Esophagus muscularis mucosa (tissue), 4 donors: ENCODE data around the gene ZNF394. TPM values are rescaled to one million over a fixed set of nuclear protein-coding genes. Genes with fewer than 3 reads are reported as not detected.

ENCODE experiments used
- DNase-seq: peaks from one replicate; pipeline ENCODE4 v3.0.0-alpha.2; 2017; ENCODE audit errors: extremely low spot score
- H3K27ac ChIP-seq, 4 donors: fragments of 200-600 bp; sonication (generic); replicated peaks in 1 of 4; 1 replicate in 3 of 4; 2 replicates in 1 of 4; pipeline ENCODE4 v1.5.1; 2016 to 2019; ENCODE audit warnings: mild to moderate bottlenecking in 1 of 4
- H3K27me3 ChIP-seq, 4 donors: fragments of 200-600 bp; sonication (generic); one replicate each; pipeline versions ENCODE4 v1.5.1 to v1.6.0; 2016 to 2019
- H3K36me3 ChIP-seq, 4 donors: fragments of 200-600 bp; sonication (generic); one replicate each; pipeline ENCODE4 v1.5.1; 2016 to 2019
- H3K4me1 ChIP-seq, 4 donors: fragments of 200-600 bp; sonication (generic); one replicate each; pipeline ENCODE4 v1.5.1; 2016 to 2019
- H3K4me3 ChIP-seq, 4 donors: fragments of 200-600 bp; sonication (generic); 1 replicate in 2 of 4; 2 replicates in 2 of 4; pipeline ENCODE4 v1.5.1; 2016 to 2019; ENCODE audit warnings: mild to moderate bottlenecking in 4 of 4, moderate library complexity in 1 of 4
- H3K9me3 ChIP-seq, 4 donors: fragments of 200-600 bp; sonication (generic); 1 replicate in 3 of 4; 2 replicates in 1 of 4; pipeline ENCODE4 v1.5.1; 2016 to 2019
- CTCF ChIP-seq, 3 experiments: fragments of 200-600 bp in 2 of 3; fragments of 450-650 bp in 1 of 3; sonication (generic) in 2 of 3; IDR thresholded peaks; one replicate each; pipeline ENCODE4 v1.5.1; 2017 to 2019; ENCODE audit warnings: antibody characterized with exemption in 3 of 3, mild to moderate bottlenecking in 2 of 3, moderate library complexity in 1 of 3
- EP300 ChIP-seq: sonication (generic); formaldehyde crosslinking; IDR thresholded peaks from one replicate; pipeline ENCODE4 v1.6.1; 2017; ENCODE audit warnings: antibody characterized with exemption
- POLR2A ChIP-seq: fragments of 450-650 bp; IDR thresholded peaks from one replicate; pipeline ENCODE4 v1.6.1; 2017; ENCODE audit warnings: antibody characterized with exemption, moderate library complexity, mild to moderate bottlenecking, low read depth
- POLR2AphosphoS5 ChIP-seq, 2 donors: sonication (generic); formaldehyde crosslinking; IDR thresholded peaks; one replicate each; pipeline ENCODE4 v1.6.1; 2017; ENCODE audit warnings: antibody characterized with exemption in 2 of 2
- WGBS: methylation state at CpG from one replicate; pipeline ENCODE4 v1.1.5; 2018; 5-methylcytosine and 5-hydroxymethylcytosine counted together
- intact Hi-C: fragments of 100-400 bp; cut with DNase I; formaldehyde crosslinking; loops from one replicate; pipeline ENCODE4 v1.15.1; 2023
- total RNA-seq, 4 donors: library from RNA; depleted of rRNA; stranded (reverse); fragments of >200 nt; gene quantifications; one replicate each; pipeline versions ENCODE4 v1.1.0 to v1.2.1, GENCODE V29; 2016

Gene ZNF394
- total RNA-seq, 4 donors from 2014 or later: 26.6 to 37.9 (median 32.7) TPM

GRCh38 chr7:99456288-99456687 lies 43.8 kb downstream of the ZNF394 start:
- H3K9me3 ChIP-seq: no peaks in the 10 kb centered on the region
- no peak overlapping the region for H3K27ac ChIP-seq
- no peaks in the 10 kb centered on the region for H3K27me3 ChIP-seq
- H3K36me3 ChIP-seq: peaks cover 53 to 97% (median 93%) of the 10 kb centered on the region in 4 donors
- no peak for DNase-seq
- intact Hi-C loops: no loop called here
- H3K4me1 ChIP-seq: peaks cover 17 to 27% (median 23%) of the 10 kb centered on the region in 4 donors
- TF ChIP-seq CTCF (IDR thresholded peaks at IDR 0.05) (no peak), POLR2AphosphoS5 (IDR thresholded peaks at IDR 0.05) (no peak), EP300 (no peak), POLR2A (no peak)
- WGBS: 61% methylated on average over 13 of the region's 13 CpGs
- H3K4me3 ChIP-seq: no peak overlapping the region

GRCh38 chr7:99455874-99456273 lies 44.2 kb downstream of the ZNF394 start:
- intact Hi-C loops: no loop called here
- H3K9me3 ChIP-seq: no peaks in the 10 kb centered on the region
- TF ChIP-seq POLR2A (no peak), POLR2AphosphoS5 (IDR thresholded peaks at IDR 0.05) (no peak)
- peaks cover 13 to 23% (median 19%) of the 10 kb centered on the region in 4 donors for H3K4me1 ChIP-seq
- H3K27me3 ChIP-seq: no peaks in the 10 kb centered on the region
- H3K36me3 ChIP-seq: peaks cover 56 to 98% (median 97%) of the 10 kb centered on the region in 4 donors
- no peak overlapping the region for H3K27ac ChIP-seq
- no peak overlapping the region for H3K4me3 ChIP-seq
- DNase-seq: no peak
- 79% methylated on average over 9 of the region's 9 CpGs for WGBS

GRCh38 chr7:99453105-99453504 lies 47.0 kb downstream of the ZNF394 start:
- no peaks in the 10 kb centered on the region for H3K27me3 ChIP-seq
- TF ChIP-seq POLR2A (no peak), POLR2AphosphoS5 (IDR thresholded peaks at IDR 0.05) (no peak), CTCF (IDR thresholded peaks at IDR 0.05) (no peak), EP300 (no peak)
- H3K27ac ChIP-seq: no peak overlapping the region
- H3K9me3 ChIP-seq: no peaks in the 10 kb centered on the region
- H3K36me3 ChIP-seq: peaks cover 66 to 100% (median 100%) of the 10 kb centered on the region in 4 donors
- DNase-seq: no peak
- H3K4me3 ChIP-seq: no peak overlapping the region
- 75% methylated on average over 7 of the region's 11 CpGs for WGBS
- intact Hi-C loops: no loop called here
- peaks cover 0 to 13% (median 3%) of the 10 kb centered on the region in 4 donors for H3K4me1 ChIP-seq

- no peak overlapping the region for H3K27ac ChIP-seq
- H3K36me3 ChIP-seq: peaks cover 68 to 100% (median 100%) of the 10 kb centered on the region in 4 donors
- no peaks in the 10 kb centered on the region for H3K9me3 ChIP-seq
- no peak overlapping the region for H3K4me3 ChIP-seq
- H3K27me3 ChIP-seq: no peaks in the 10 kb centered on the region
- peaks cover 0 to 13% (median 2%) of the 10 kb centered on the region in 4 donors for H3K4me1 ChIP-seq
- 93% methylated on average over 7 of the region's 13 CpGs for WGBS
- no peak for DNase-seq
- TF ChIP-seq POLR2AphosphoS5 (IDR thresholded peaks at IDR 0.05): no peak
- TF ChIP-seq EP300: no peak
- no peak for TF ChIP-seq POLR2A
- TF ChIP-seq CTCF (IDR thresholded peaks at IDR 0.05): no peak
- intact Hi-C loops: no loop called here
Measured at GRCh38 chr7:99452541-99452940, 47.5 kb downstream of the ZNF394 start.

- Histone ChIP-seq H3K27ac (no peak overlapping the region), H3K4me1 (peaks cover 0 to 13% (median 2%) of the 10 kb centered on the region in 4 donors), H3K36me3 (peaks cover 64 to 100% (median 98%) of the 10 kb centered on the region in 4 donors), H3K27me3 (no peaks in the 10 kb centered on the region), H3K4me3 (no peak overlapping the region), H3K9me3 (no peaks in the 10 kb centered on the region)
- 85% methylated on average over 7 of the region's 8 CpGs for WGBS
- intact Hi-C loops: no loop called here
- no peak for DNase-seq
- TF ChIP-seq POLR2AphosphoS5 (IDR thresholded peaks at IDR 0.05): no peak
- no peak for TF ChIP-seq EP300
- no peak for TF ChIP-seq POLR2A
- no peak for TF ChIP-seq CTCF (IDR thresholded peaks at IDR 0.05)
Measured at GRCh38 chr7:99451936-99452335, 48.1 kb downstream of the ZNF394 start.
